BLaER1 treated with 17β-estradiol and CSF1 and Interleukin-3, amounts not matched to agents 10 nM and 100 nM (cell line): Measurements from ENCODE around the gene ADGRL2.

Source experiments
- H3K27ac ChIP-seq, 11 experiments: shearing (Covaris generic); formaldehyde crosslinking; 2 replicates each; pipeline ENCODE4 v1.8.1; 2022
- H3K27me3 ChIP-seq, 11 experiments: shearing (Covaris generic); formaldehyde crosslinking; 2 replicates each; pipeline ENCODE4 v1.8.1; 2022
- H3K36me3 ChIP-seq, 11 experiments: shearing (Covaris generic); formaldehyde crosslinking; 2 replicates each; pipeline ENCODE4 v1.8.1; 2022
- H3K4me1 ChIP-seq, 10 experiments: shearing (Covaris generic); formaldehyde crosslinking; 2 replicates each; pipeline ENCODE4 v1.8.1; 2022
- H3K4me2 ChIP-seq, 11 experiments: shearing (Covaris generic); formaldehyde crosslinking; 2 replicates each; pipeline ENCODE4 v1.8.1; 2022
- H3K4me3 ChIP-seq, 10 experiments: shearing (Covaris generic); formaldehyde crosslinking; 2 replicates each; pipeline ENCODE4 v1.8.1; 2022
- H3K9ac ChIP-seq, 11 experiments: shearing (Covaris generic); formaldehyde crosslinking; 2 replicates each; pipeline ENCODE4 v1.8.1; 2022
- H3K9me3 ChIP-seq, 11 experiments: shearing (Covaris generic); formaldehyde crosslinking; replicated peaks in 1 of 11; 2 replicates each; pipeline ENCODE4 v1.8.1; 2022
- H4K20me1 ChIP-seq, 11 experiments: shearing (Covaris generic); formaldehyde crosslinking; 2 replicates each; pipeline ENCODE4 v1.8.1; 2022
- Cebpa-rat ChIP-seq, 11 experiments: shearing (Covaris generic); IDR thresholded peaks; 2 replicates each; pipeline ENCODE4 v1.8.1; 2022

Gene ADGRL2

DNA sequence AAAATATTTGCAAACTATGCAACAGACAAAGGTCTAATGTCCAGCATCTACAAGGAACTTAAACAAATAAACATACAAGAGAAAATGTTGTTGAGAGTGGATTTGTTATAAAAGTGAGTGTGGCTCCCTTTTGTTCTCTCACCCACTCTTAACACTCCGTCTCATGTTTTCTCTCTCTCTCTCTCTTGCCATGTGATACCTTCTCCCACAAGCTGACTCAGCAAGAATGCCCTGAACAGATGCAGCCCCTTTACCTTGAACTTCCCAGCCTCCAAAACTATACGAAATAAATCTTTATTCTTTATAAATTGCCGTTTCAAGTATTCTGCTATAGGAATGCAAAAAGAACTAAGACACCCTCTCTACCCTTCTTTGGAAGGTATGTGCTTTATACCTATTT lies 234.1 kb downstream of the ADGRL2 start:
- H3K9ac ChIP-seq, result no peak overlapping the region
- H4K20me1 ChIP-seq, result no peaks in the 10 kb centered on the region
- H3K9me3 ChIP-seq, result no peaks in the 10 kb centered on the region
- H3K4me3 ChIP-seq, result no peak overlapping the region
- no peaks in the 10 kb centered on the region for H3K36me3 ChIP-seq
- H3K4me1 ChIP-seq, result no peaks in the 10 kb centered on the region
- no peaks in the 10 kb centered on the region for H3K27me3 ChIP-seq
- no peak overlapping the region for H3K27ac ChIP-seq
- H3K4me2 ChIP-seq, result no peak overlapping the region
- TF ChIP-seq Cebpa-rat (IDR thresholded peaks at IDR 0.05), result no peak
